GM12872 (cell line): ENCODE measurements around the gene ST3GAL2.

Experiments used
- CTCF ChIP-seq: IDR thresholded peaks from 3 replicates; pipeline ENCODE4 v1.5.1; 2011; ENCODE audit warnings: low read depth, mild to moderate bottlenecking, low read length, moderate library complexity; ENCODE audit not compliant: insufficient read depth

ST3GAL2 gene

GRCh38 chr16:70421014-70421413, 17.9 kb downstream of the ST3GAL2 start:
- no peak for TF ChIP-seq CTCF

- TF ChIP-seq CTCF = no peak
Measured at GRCh38 chr16:70419384-70420327, 19.2 kb downstream of the ST3GAL2 start.

- TF ChIP-seq CTCF = no peak
Measured at GRCh38 chr16:70418993-70419318, 19.9 kb downstream of the ST3GAL2 start.

- TF ChIP-seq CTCF = no peak
Measured at GRCh38 chr16:70418274-70418992, 20.5 kb downstream of the ST3GAL2 start.

GRCh38 chr16:70417661-70418060, 21.2 kb downstream of the ST3GAL2 start:
- 0 out of 3 replicates have a peak, but pooled peaks have one; percentile 16 for TF ChIP-seq CTCF

- no peak for TF ChIP-seq CTCF
Measured at GRCh38 chr16:70416748-70417616, 21.9 kb downstream of the ST3GAL2 start.

- TF ChIP-seq CTCF = no peak
Measured at GRCh38 chr16:70412385-70412784, 26.5 kb downstream of the ST3GAL2 start.
